ENCODE results near the gene GIMAP4.
"Not testable (repeated sequence)": the region's sequence is repeated elsewhere in the genome, so short reads cannot be mapped to it uniquely, and the experiment has no call there.

The GIMAP4 gene

GRCh38 chr7:150567169-150567568 lies at the start of gene GIMAP4:
TSS of gene GIMAP4 (plus strand) at chr7:150567390. CDS start at chr7:150569902, 2,512 bp downstream.
- no peaks in the 10 kb centered on the region for H3K27me3 Mint-ChIP-seq (ENCODE audit: low read depth)
- peaks cover 45% of the 10 kb centered on the region for H3K4me1 Mint-ChIP-seq (ENCODE audit: low read depth)
- DNase-seq (ENCODE audit: low spot score), result no peak
- H3K9me3 Mint-ChIP-seq, result peaks cover 9% of the 10 kb centered on the region
- peaks cover 49% of the 10 kb centered on the region for H3K36me3 Mint-ChIP-seq (ENCODE audit: low read depth)
- peak within 1 kb of the TSS; percentile 91 for H3K4me3 Mint-ChIP-seq
- peak within 1 kb of the TSS; percentile 84 for H3K27ac Mint-ChIP-seq

- H3K4me3 Mint-ChIP-seq, result peak overlapping the region; percentile 98
- no peak overlapping the region for H3K27ac Mint-ChIP-seq
Observed at GRCh38 chr7:150519310-150519709, 47.9 kb upstream of the GIMAP4 start.

GRCh38 chr7:150520145-150520544 lies 47.0 kb upstream of the GIMAP4 start:
- Mint-ChIP-seq H3K9me3 (peaks cover under 1% of the 10 kb centered on the region), H3K4me3 (peak overlapping the region; percentile 98), H3K27me3 (ENCODE audit: low read depth) (no peaks in the 10 kb centered on the region), H3K27ac (peak overlapping the region; percentile 84), H3K4me1 (ENCODE audit: low read depth) (peaks cover 31% of the 10 kb centered on the region), H3K36me3 (ENCODE audit: low read depth) (peaks cover 72% of the 10 kb centered on the region)
- peak; percentile 33 for DNase-seq (ENCODE audit: low spot score)

More at GRCh38 chr7:150519310-150519709, 47.9 kb upstream of the GIMAP4 start:
- Mint-ChIP-seq H3K4me1 (ENCODE audit: low read depth) (peaks cover 29% of the 10 kb centered on the region), H3K9me3 (no peaks in the 10 kb centered on the region), H3K36me3 (ENCODE audit: low read depth) (peaks cover 75% of the 10 kb centered on the region), H3K27me3 (ENCODE audit: low read depth) (no peaks in the 10 kb centered on the region)
- DNase-seq (ENCODE audit: low spot score), result no peak

GRCh38 chr7:150522931-150523330 lies 44.3 kb upstream of the GIMAP4 start:
- DNase-seq (ENCODE audit: low spot score); H3K27ac Mint-ChIP-seq; H3K27me3 Mint-ChIP-seq (ENCODE audit: low read depth): not testable (repeated sequence)
- Mint-ChIP-seq H3K4me1 (ENCODE audit: low read depth) (peaks cover 37% of the 10 kb centered on the region), H3K4me3 (peak overlapping the region; percentile 75), H3K9me3 (peaks cover 23% of the 10 kb centered on the region), H3K36me3 (ENCODE audit: low read depth) (peaks cover 71% of the 10 kb centered on the region)

- no peak for DNase-seq (ENCODE audit: low spot score)
- H3K9me3 Mint-ChIP-seq, result peaks cover 34% of the 10 kb centered on the region
- peaks cover 72% of the 10 kb centered on the region for H3K36me3 Mint-ChIP-seq (ENCODE audit: low read depth)
- no peak overlapping the region for H3K27ac Mint-ChIP-seq
- H3K4me1 Mint-ChIP-seq (ENCODE audit: low read depth), result peaks cover 34% of the 10 kb centered on the region
- H3K4me3 Mint-ChIP-seq, result no peak overlapping the region
- H3K27me3 Mint-ChIP-seq (ENCODE audit: low read depth), result no peaks in the 10 kb centered on the region
Observed at GRCh38 chr7:150524018-150524417, 43.2 kb upstream of the GIMAP4 start.

- H3K36me3 Mint-ChIP-seq (ENCODE audit: low read depth), result peaks cover 50% of the 10 kb centered on the region
- no peak overlapping the region for H3K4me3 Mint-ChIP-seq
- peaks cover 2% of the 10 kb centered on the region for H3K4me1 Mint-ChIP-seq (ENCODE audit: low read depth)
- no peaks in the 10 kb centered on the region for H3K27me3 Mint-ChIP-seq (ENCODE audit: low read depth)
- no peak for DNase-seq (ENCODE audit: low spot score)
- H3K27ac Mint-ChIP-seq, result no peak overlapping the region
- peaks cover 74% of the 10 kb centered on the region for H3K9me3 Mint-ChIP-seq
Observed at GRCh38 chr7:150531704-150532103, 35.5 kb upstream of the GIMAP4 start.

- Mint-ChIP-seq H3K9me3 (peaks cover 77% of the 10 kb centered on the region), H3K4me3 (no peak overlapping the region), H3K4me1 (ENCODE audit: low read depth) (no peaks in the 10 kb centered on the region), H3K27me3 (ENCODE audit: low read depth) (no peaks in the 10 kb centered on the region), H3K36me3 (ENCODE audit: low read depth) (peaks cover 48% of the 10 kb centered on the region), H3K27ac (no peak overlapping the region)
- no peak for DNase-seq (ENCODE audit: low spot score)
Observed at GRCh38 chr7:150538259-150538658, 28.9 kb upstream of the GIMAP4 start.

- no peaks in the 10 kb centered on the region for H3K27me3 Mint-ChIP-seq (ENCODE audit: low read depth)
- H3K27ac Mint-ChIP-seq, result no peak overlapping the region
- no peak overlapping the region for H3K4me3 Mint-ChIP-seq
Observed at GRCh38 chr7:150553163-150553562, 14.0 kb upstream of the GIMAP4 start.

GRCh38 chr7:150556521-150557138 lies 10.6 kb upstream of the GIMAP4 start:
- Mint-ChIP-seq H3K9me3 (peaks cover 82% of the 10 kb centered on the region), H3K27ac (peak overlapping the region; percentile 93)

More at GRCh38 chr7:150553163-150553562, 14.0 kb upstream of the GIMAP4 start:
- H3K4me1 Mint-ChIP-seq (ENCODE audit: low read depth), result peaks cover 26% of the 10 kb centered on the region
- peaks cover 80% of the 10 kb centered on the region for H3K9me3 Mint-ChIP-seq
- DNase-seq (ENCODE audit: low spot score), result no peak
- peaks cover 67% of the 10 kb centered on the region for H3K36me3 Mint-ChIP-seq (ENCODE audit: low read depth)

GRCh38 chr7:150560486-150560885 lies 6.7 kb upstream of the GIMAP4 start:
- H3K36me3 Mint-ChIP-seq (ENCODE audit: low read depth), result peaks cover 49% of the 10 kb centered on the region
- no peak overlapping the region for H3K27ac Mint-ChIP-seq
- no peaks in the 10 kb centered on the region for H3K27me3 Mint-ChIP-seq (ENCODE audit: low read depth)
- H3K4me3 Mint-ChIP-seq, result no peak overlapping the region
- H3K4me1 Mint-ChIP-seq (ENCODE audit: low read depth), result peaks cover 30% of the 10 kb centered on the region
- peaks cover 58% of the 10 kb centered on the region for H3K9me3 Mint-ChIP-seq
- DNase-seq (ENCODE audit: low spot score), result no peak

More at GRCh38 chr7:150556521-150557138, 10.6 kb upstream of the GIMAP4 start:
- Mint-ChIP-seq H3K4me1 (ENCODE audit: low read depth) (peaks cover 30% of the 10 kb centered on the region), H3K4me3 (peak overlapping the region; percentile 73), H3K27me3 (ENCODE audit: low read depth) (no peaks in the 10 kb centered on the region), H3K36me3 (ENCODE audit: low read depth) (peaks cover 73% of the 10 kb centered on the region)
- DNase-seq (ENCODE audit: low spot score), result no peak

GRCh38 chr7:150562919-150563318 lies 4.3 kb upstream of the GIMAP4 start:
- Mint-ChIP-seq H3K36me3 (ENCODE audit: low read depth) (peaks cover 44% of the 10 kb centered on the region), H3K4me1 (ENCODE audit: low read depth) (peaks cover 30% of the 10 kb centered on the region), H3K27ac (no peak overlapping the region), H3K4me3 (peak overlapping the region; percentile 62), H3K27me3 (ENCODE audit: low read depth) (no peaks in the 10 kb centered on the region), H3K9me3 (peaks cover 47% of the 10 kb centered on the region)
- no peak for DNase-seq (ENCODE audit: low spot score)

- peaks cover 29% of the 10 kb centered on the region for H3K4me1 Mint-ChIP-seq (ENCODE audit: low read depth)
- peaks cover 40% of the 10 kb centered on the region for H3K36me3 Mint-ChIP-seq (ENCODE audit: low read depth)
- no peak for DNase-seq (ENCODE audit: low spot score)
- H3K4me3 Mint-ChIP-seq, result peak overlapping the region; percentile 62
- peak overlapping the region; percentile 77 for H3K27ac Mint-ChIP-seq
- H3K9me3 Mint-ChIP-seq, result peaks cover 38% of the 10 kb centered on the region
- H3K27me3 Mint-ChIP-seq (ENCODE audit: low read depth), result no peaks in the 10 kb centered on the region
Observed at GRCh38 chr7:150564006-150564405, 3.2 kb upstream of the GIMAP4 start.

GRCh38 chr7:150564566-150564965 lies 2.6 kb upstream of the GIMAP4 start:
- DNase-seq (ENCODE audit: low spot score), result no peak
- Mint-ChIP-seq H3K4me3 (peak overlapping the region; percentile 33), H3K9me3 (peaks cover 34% of the 10 kb centered on the region), H3K36me3 (ENCODE audit: low read depth) (peaks cover 44% of the 10 kb centered on the region), H3K27ac (peak overlapping the region; percentile 77), H3K4me1 (ENCODE audit: low read depth) (peaks cover 35% of the 10 kb centered on the region), H3K27me3 (ENCODE audit: low read depth) (no peaks in the 10 kb centered on the region)

- Mint-ChIP-seq H3K27ac (no peak overlapping the region), H3K4me3 (peak overlapping the region; percentile 15), H3K27me3 (ENCODE audit: low read depth) (no peaks in the 10 kb centered on the region), H3K9me3 (peaks cover 28% of the 10 kb centered on the region), H3K36me3 (ENCODE audit: low read depth) (peaks cover 44% of the 10 kb centered on the region), H3K4me1 (ENCODE audit: low read depth) (peaks cover 40% of the 10 kb centered on the region)
- no peak for DNase-seq (ENCODE audit: low spot score)
Observed at GRCh38 chr7:150565239-150565638, 2.0 kb upstream of the GIMAP4 start.

GRCh38 chr7:150566123-150566522 lies 1.1 kb upstream of the GIMAP4 start:
- H3K36me3 Mint-ChIP-seq (ENCODE audit: low read depth), result peaks cover 46% of the 10 kb centered on the region
- peaks cover 19% of the 10 kb centered on the region for H3K9me3 Mint-ChIP-seq
- peak overlapping the region; percentile 52 for H3K27ac Mint-ChIP-seq
- H3K4me3 Mint-ChIP-seq, result peak overlapping the region; percentile 91
- no peak for DNase-seq (ENCODE audit: low spot score)
- H3K27me3 Mint-ChIP-seq (ENCODE audit: low read depth), result no peaks in the 10 kb centered on the region
- H3K4me1 Mint-ChIP-seq (ENCODE audit: low read depth), result peaks cover 45% of the 10 kb centered on the region

Data from T-helper 2 cell treated with Interferon-gamma antibody and Interleukin-4, amounts not matched to agents 5 μg/mL and 100 μg/mL, for 36 hours (primary cell).